Measurements from ENCODE around the gene ADGRA3. TPM values are rescaled to one million over a fixed set of nuclear protein-coding genes. Genes with fewer than 3 reads are reported as not detected.

ADGRA3 gene
- total RNA-seq (2022; extraction: Qiagen RNA extraction): 15.7 to 19.4 TPM (median 17.4 TPM) in 5 replicates

GRCh38 chr4:22515888-22516541 lies at the start of gene ADGRA3:
Gene ADGRA3, minus strand, starts transcription at chr4:22516066. Its CDS starts 282 bp downstream, at chr4:22515784.

Other genes starting within 250 kb of the ADGRA3 start
- gene GBA3, start 176.9 kb upstream of the ADGRA3 start, total RNA-seq (2022; extraction: Qiagen RNA extraction): not detected in 5 replicates

Data from A549 treated with Mapracorat at 1 μM for 4 hours (cell line).